Ovary (tissue), 3 donors: Measurements from ENCODE around the gene STAT4.

ENCODE experiments used
- POLR2A ChIP-seq: fragments of 450-650 bp; IDR thresholded peaks from one replicate; pipeline ENCODE4 v1.6.1; 2017; ENCODE audit warnings: antibody characterized with exemption, mild to moderate bottlenecking, moderate library complexity
- TF ChIP-seq, protein P1 (sequence below), 3 donors: fragments of 450-650 bp in 2 of 3; fragments of 200-600 bp in 1 of 3; IDR thresholded peaks; one replicate each; pipeline versions ENCODE4 v1.5.1 to v1.8.0; 2016 to 2022; ENCODE audit warnings: antibody characterized with exemption in 3 of 3, mild to moderate bottlenecking in 1 of 3
- donor health status: DM: no; HTN: no; CAD: no.

DNA sequence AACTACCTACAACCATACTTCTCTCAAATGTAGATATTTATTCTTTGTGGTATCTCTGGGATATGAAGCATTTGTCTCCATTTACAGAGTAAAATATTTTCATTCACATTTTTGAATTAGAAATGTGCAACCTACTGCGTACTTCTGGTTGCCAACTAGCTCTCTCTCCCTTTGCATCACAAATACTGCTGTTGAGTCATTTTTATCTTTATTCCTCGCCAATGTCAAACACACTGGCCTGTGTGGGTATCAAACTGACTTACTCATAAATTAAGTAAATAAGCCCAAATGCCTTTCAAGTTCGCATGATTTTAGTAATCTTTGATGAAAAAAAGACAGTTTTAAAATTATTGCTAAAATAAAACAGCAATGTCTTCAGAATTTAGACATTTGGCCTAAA, 67.3 kb downstream of the STAT4 start:
- TF ChIP-seq, protein P1, sequence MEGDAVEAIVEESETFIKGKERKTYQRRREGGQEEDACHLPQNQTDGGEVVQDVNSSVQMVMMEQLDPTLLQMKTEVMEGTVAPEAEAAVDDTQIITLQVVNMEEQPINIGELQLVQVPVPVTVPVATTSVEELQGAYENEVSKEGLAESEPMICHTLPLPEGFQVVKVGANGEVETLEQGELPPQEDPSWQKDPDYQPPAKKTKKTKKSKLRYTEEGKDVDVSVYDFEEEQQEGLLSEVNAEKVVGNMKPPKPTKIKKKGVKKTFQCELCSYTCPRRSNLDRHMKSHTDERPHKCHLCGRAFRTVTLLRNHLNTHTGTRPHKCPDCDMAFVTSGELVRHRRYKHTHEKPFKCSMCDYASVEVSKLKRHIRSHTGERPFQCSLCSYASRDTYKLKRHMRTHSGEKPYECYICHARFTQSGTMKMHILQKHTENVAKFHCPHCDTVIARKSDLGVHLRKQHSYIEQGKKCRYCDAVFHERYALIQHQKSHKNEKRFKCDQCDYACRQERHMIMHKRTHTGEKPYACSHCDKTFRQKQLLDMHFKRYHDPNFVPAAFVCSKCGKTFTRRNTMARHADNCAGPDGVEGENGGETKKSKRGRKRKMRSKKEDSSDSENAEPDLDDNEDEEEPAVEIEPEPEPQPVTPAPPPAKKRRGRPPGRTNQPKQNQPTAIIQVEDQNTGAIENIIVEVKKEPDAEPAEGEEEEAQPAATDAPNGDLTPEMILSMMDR (IDR thresholded peaks at IDR 0.05), result no peak
- no peak for TF ChIP-seq POLR2A
